IPS-NIHi7 (cell line): ENCODE results near the gene FAM53C.
"Not testable (repeated sequence)": the region's sequence is repeated elsewhere in the genome, so short reads cannot be mapped to it uniquely, and the experiment has no call there.

Source experiments
- DNase-seq: peaks from one replicate; pipeline ENCODE4 v3.0.0; 2012; ENCODE audit warnings: mixed read lengths; ENCODE audit errors: extremely low spot score

The FAM53C gene

GRCh38 chr5:138337685-138338410 lies at the start of gene FAM53C:
TSS of gene FAM53C (plus strand) at chr5:138338266. CDS start at chr5:138341336, 3,070 bp downstream.
- peak; percentile 86 for DNase-seq

- no peak for DNase-seq
Observed at GRCh38 chr5:138289296-138289695, 48.8 kb upstream of the FAM53C start.

- DNase-seq: no peak
Observed at GRCh38 chr5:138303372-138303771, 34.7 kb upstream of the FAM53C start.

GRCh38 chr5:138305797-138306196 lies 32.3 kb upstream of the FAM53C start:
- no peak for DNase-seq

- DNase-seq: no peak
Observed at GRCh38 chr5:138315751-138316278, 22.3 kb upstream of the FAM53C start.

- DNase-seq: no peak
Observed at GRCh38 chr5:138316355-138316754, 21.7 kb upstream of the FAM53C start.

- DNase-seq: not testable (repeated sequence)
Observed at GRCh38 chr5:138318211-138318610, 19.9 kb upstream of the FAM53C start.

GRCh38 chr5:138330813-138331448 lies 7.1 kb upstream of the FAM53C start:
- peak; percentile 36 for DNase-seq

GRCh38 chr5:138331449-138332368 lies 6.4 kb upstream of the FAM53C start, which contains the start of gene CDC25C:
TSS of gene CDC25C (minus strand) at chr5:138331804. CDS start at chr5:138331180, 624 bp downstream.
- peak; percentile 98 for DNase-seq

- no peak for DNase-seq
Observed at GRCh38 chr5:138334867-138335447, 3.1 kb upstream of the FAM53C start.

- peak; percentile 58 for DNase-seq
Observed at GRCh38 chr5:138336952-138337684, 948 bp upstream of the FAM53C start.

- no peak for DNase-seq
Observed at GRCh38 chr5:138338411-138339090, 485 bp downstream of the FAM53C start.

GRCh38 chr5:138339091-138339456 lies 1.0 kb downstream of the FAM53C start:
- DNase-seq: peak; percentile 28

- no peak for DNase-seq
Observed at GRCh38 chr5:138339464-138339863, 1.4 kb downstream of the FAM53C start.

GRCh38 chr5:138340008-138340407 lies 1.9 kb downstream of the FAM53C start:
- no peak for DNase-seq

GRCh38 chr5:138344887-138345622 lies 7.0 kb downstream of the FAM53C start:
- DNase-seq: no peak

GRCh38 chr5:138346889-138347288 lies 8.8 kb downstream of the FAM53C start:
- DNase-seq: no peak

GRCh38 chr5:138349852-138350562 lies 11.9 kb downstream of the FAM53C start:
- no peak for DNase-seq

GRCh38 chr5:138350563-138350890 lies 12.5 kb downstream of the FAM53C start:
- DNase-seq: no peak
